Fibroblast of pulmonary artery (primary cell): Measurements from ENCODE around the gene FAF1.

Experiments used
- DNase-seq: peaks from one replicate; pipeline ENCODE4 v3.0.0-alpha.2; 2010; ENCODE audit warnings: low read depth
- H3K4me3 ChIP-seq: replicated peaks from 2 replicates; pipeline ENCODE4 v1.5.1; 2011; ENCODE audit warnings: low read depth, mild to moderate bottlenecking, control low read depth, low read length, moderate library complexity
- CTCF ChIP-seq: IDR thresholded peaks from 2 replicates; pipeline ENCODE4 v1.5.1; 2011; ENCODE audit warnings: mild to moderate bottlenecking, control low read depth, low read length, inconsistent platforms; ENCODE audit errors: missing control alignments

FAF1 gene

GRCh38 chr1:50559421-50559820, 400.6 kb downstream of the FAF1 start:
- H3K4me3 ChIP-seq: no peak overlapping the region
- no peak for DNase-seq
- TF ChIP-seq CTCF: no peak

DNA sequence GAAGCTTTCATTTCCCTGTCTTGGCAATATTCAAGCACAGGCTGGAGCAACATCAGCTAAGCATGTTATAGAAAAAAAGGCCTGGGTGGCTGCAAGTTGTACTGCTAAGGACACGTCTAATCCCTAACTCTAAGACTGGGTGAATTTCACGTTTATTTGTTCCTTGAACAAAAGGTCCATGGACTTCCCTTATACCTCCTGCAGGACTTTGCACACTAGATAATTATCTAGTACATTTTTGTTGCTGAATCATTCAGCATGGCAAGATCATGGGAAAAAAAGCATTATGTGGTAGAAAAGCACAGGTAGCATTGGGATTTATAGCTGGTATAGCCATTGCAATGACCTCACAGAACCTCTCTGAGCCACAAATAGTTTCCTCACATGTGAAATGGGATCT, 406.1 kb downstream of the FAF1 start:
- no peak overlapping the region for H3K4me3 ChIP-seq
- DNase-seq: no peak
- TF ChIP-seq CTCF: no peak

GRCh38 chr1:50548243-50548642, 411.8 kb downstream of the FAF1 start:
- H3K4me3 ChIP-seq: no peak overlapping the region
- DNase-seq: no peak
- TF ChIP-seq CTCF: no peak

DNA sequence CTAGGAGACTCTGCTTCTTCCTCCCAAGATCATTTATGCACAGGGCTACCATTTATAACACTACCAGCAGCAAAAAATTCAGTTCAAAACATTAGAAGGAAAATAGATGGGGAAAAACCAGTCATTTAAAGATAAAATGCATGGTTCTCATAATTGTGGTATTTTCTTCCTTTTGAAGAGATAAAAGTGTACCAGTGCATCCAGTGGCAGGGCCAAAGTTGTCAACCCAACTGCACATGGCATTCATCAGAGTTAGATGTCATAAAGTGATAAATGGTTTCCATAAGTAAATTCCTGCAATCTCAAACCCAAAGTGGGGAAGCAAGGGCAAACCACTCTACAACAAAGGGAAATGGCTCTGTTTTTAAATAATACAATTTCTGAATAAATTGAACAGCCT, 417.7 kb downstream of the FAF1 start:
- no peak for TF ChIP-seq CTCF
- peak; percentile 20 for DNase-seq
- no peak overlapping the region for H3K4me3 ChIP-seq

GRCh38 chr1:50538476-50538875, 421.6 kb downstream of the FAF1 start:
- no peak for DNase-seq
- no peak overlapping the region for H3K4me3 ChIP-seq
- no peak for TF ChIP-seq CTCF

DNA sequence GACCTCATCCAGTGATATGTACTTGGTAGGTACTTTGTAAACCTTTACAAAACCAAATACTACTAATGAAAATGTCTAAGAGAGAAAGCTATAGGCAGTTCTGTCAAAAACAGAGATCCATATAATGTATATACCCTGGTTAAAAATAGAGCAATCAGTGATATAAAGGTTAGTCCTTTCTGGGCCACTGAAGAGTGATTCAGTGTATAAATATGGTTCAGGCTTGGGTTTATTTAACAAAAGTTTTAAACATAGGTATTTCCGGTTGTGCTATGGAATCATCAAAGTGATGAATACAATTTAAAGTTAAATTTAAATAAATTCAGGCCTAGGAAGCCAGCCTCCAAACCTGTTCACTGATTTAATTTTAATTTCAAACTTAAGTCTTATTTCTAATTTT, 428.5 kb downstream of the FAF1 start:
- TF ChIP-seq CTCF: no peak
- no peak for DNase-seq
- H3K4me3 ChIP-seq: no peak overlapping the region

DNA sequence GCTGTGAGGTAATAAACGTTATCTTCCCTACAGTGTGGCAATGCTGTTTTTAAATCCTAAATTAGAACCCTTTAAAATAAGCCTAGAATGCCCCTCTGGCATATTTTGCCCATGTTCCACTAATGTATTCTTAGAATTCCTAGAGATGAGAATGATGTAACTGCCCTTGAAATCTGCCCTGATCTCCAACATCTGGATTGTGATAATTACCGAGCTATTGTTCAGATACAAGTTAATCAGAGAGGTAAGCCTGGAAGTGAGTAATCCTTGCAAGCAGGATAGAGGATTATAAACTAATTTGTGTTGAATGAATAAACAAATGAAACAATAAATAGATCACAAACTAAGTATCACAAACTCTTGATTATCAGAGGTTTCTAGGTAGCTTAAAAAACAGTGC, 429.0 kb downstream of the FAF1 start:
- DNase-seq: no peak
- no peak overlapping the region for H3K4me3 ChIP-seq
- no peak for TF ChIP-seq CTCF
